GM19035 (cell line): ENCODE measurements around the gene RASA3.
"Not testable (repeated sequence)": the region's sequence is repeated elsewhere in the genome, so short reads cannot be mapped to it uniquely, and the experiment has no call there.

Source experiments
- ATAC-seq: cut with Tn5 transposase; IDR thresholded peaks from one replicate; pipeline ENCODE4 v1.9.1; 2021; ENCODE audit not compliant: unreplicated experiment

RASA3 gene

GRCh38 chr13:114127473-114128347 lies 4.7 kb downstream of the RASA3 start:
- ATAC-seq, result no peak

- ATAC-seq, result no peak
Observed at GRCh38 chr13:114126789-114127472, 5.5 kb downstream of the RASA3 start.

GRCh38 chr13:114126086-114126485 lies 6.3 kb downstream of the RASA3 start:
- ATAC-seq, result not testable (repeated sequence)

GRCh38 chr13:114125589-114125988 lies 6.8 kb downstream of the RASA3 start:
- no peak for ATAC-seq

- ATAC-seq, result no peak
Observed at GRCh38 chr13:114124921-114125320, 7.5 kb downstream of the RASA3 start.

- ATAC-seq, result no peak
Observed at GRCh38 chr13:114124431-114124830, 8.0 kb downstream of the RASA3 start.

- ATAC-seq, result no peak
Observed at GRCh38 chr13:114123876-114124275, 8.5 kb downstream of the RASA3 start.

GRCh38 chr13:114123448-114123847 lies 9.0 kb downstream of the RASA3 start:
- no peak for ATAC-seq

GRCh38 chr13:114122591-114123211 lies 9.7 kb downstream of the RASA3 start:
- ATAC-seq, result no peak

- ATAC-seq, result no peak
Observed at GRCh38 chr13:114122127-114122511, 10.3 kb downstream of the RASA3 start.

- ATAC-seq, result no peak
Observed at GRCh38 chr13:114121496-114122126, 10.8 kb downstream of the RASA3 start.

- ATAC-seq, result no peak
Observed at GRCh38 chr13:114121031-114121430, 11.4 kb downstream of the RASA3 start.

GRCh38 chr13:114120591-114121011 lies 11.8 kb downstream of the RASA3 start:
- no peak for ATAC-seq

- ATAC-seq, result no peak
Observed at GRCh38 chr13:114119196-114119595, 13.2 kb downstream of the RASA3 start.

GRCh38 chr13:114118511-114119123 lies 13.8 kb downstream of the RASA3 start:
- ATAC-seq, result no peak

- no peak for ATAC-seq
Observed at GRCh38 chr13:114118086-114118485, 14.3 kb downstream of the RASA3 start.

GRCh38 chr13:114117341-114117874 lies 15.0 kb downstream of the RASA3 start:
- ATAC-seq, result not testable (repeated sequence)

GRCh38 chr13:114116734-114117133 lies 15.7 kb downstream of the RASA3 start:
- no peak for ATAC-seq

GRCh38 chr13:114115796-114116195 lies 16.6 kb downstream of the RASA3 start:
- ATAC-seq, result no peak

GRCh38 chr13:114115191-114115671 lies 17.2 kb downstream of the RASA3 start:
- no peak for ATAC-seq
